Nephron progenitor cell (in vitro differentiated cells): ENCODE results near the gene RFTN1.

Source experiments
- DNase-seq: peaks from one replicate; pipeline ENCODE4 v3.0.0; 2021
- H3K27ac Mint-ChIP-seq: 2 replicates; pipeline ENCODE4 v1.8.0; 2021; ENCODE audit warnings: mild to moderate bottlenecking, moderate library complexity, mixed read lengths
- H3K27me3 Mint-ChIP-seq: 2 replicates; pipeline ENCODE4 v1.8.0; 2021; ENCODE audit warnings: mild to moderate bottlenecking, low read depth, mixed read lengths; ENCODE audit not compliant: poor library complexity
- H3K36me3 Mint-ChIP-seq: 2 replicates; pipeline ENCODE4 v1.8.0; 2021; ENCODE audit warnings: low read depth, mixed read lengths
- H3K4me1 Mint-ChIP-seq: 2 replicates; pipeline ENCODE4 v1.8.0; 2021; ENCODE audit warnings: mixed read lengths
- H3K4me3 Mint-ChIP-seq: 2 replicates; pipeline ENCODE4 v1.8.0; 2021; ENCODE audit warnings: mild to moderate bottlenecking, moderate library complexity, mixed read lengths
- H3K9me3 Mint-ChIP-seq: 2 replicates; pipeline ENCODE4 v1.8.0; 2021; ENCODE audit warnings: mild to moderate bottlenecking, moderate library complexity, mixed read lengths
- CTCF ChIP-seq: fragments of 200-600 bp; sonication (generic); IDR thresholded peaks from 2 replicates; pipeline ENCODE4 v1.5.0; 2021; ENCODE audit warnings: antibody characterized with exemption

RFTN1 gene

GRCh38 chr3:16378415-16378814 lies 135.1 kb downstream of the RFTN1 start:
- no peak overlapping the region for H3K27ac Mint-ChIP-seq
- no peak overlapping the region for H3K4me3 Mint-ChIP-seq
- DNase-seq = no peak
- peaks cover 42% of the 10 kb centered on the region for H3K4me1 Mint-ChIP-seq
- peaks cover 19% of the 10 kb centered on the region for H3K9me3 Mint-ChIP-seq
- H3K36me3 Mint-ChIP-seq = peaks cover 55% of the 10 kb centered on the region
- H3K27me3 Mint-ChIP-seq = no peaks in the 10 kb centered on the region
- TF ChIP-seq CTCF = no peak

- peaks cover 19% of the 10 kb centered on the region for H3K9me3 Mint-ChIP-seq
- peak overlapping the region; percentile 55 for H3K27ac Mint-ChIP-seq
- no peak for TF ChIP-seq CTCF
- H3K36me3 Mint-ChIP-seq = peaks cover 49% of the 10 kb centered on the region
- peaks cover 47% of the 10 kb centered on the region for H3K4me1 Mint-ChIP-seq
- H3K4me3 Mint-ChIP-seq = no peak overlapping the region
- no peaks in the 10 kb centered on the region for H3K27me3 Mint-ChIP-seq
- no peak for DNase-seq
Measured at GRCh38 chr3:16377847-16378302, 135.6 kb downstream of the RFTN1 start.

- Mint-ChIP-seq H3K27ac (no peak overlapping the region), H3K27me3 (no peaks in the 10 kb centered on the region), H3K36me3 (peaks cover 42% of the 10 kb centered on the region), H3K4me1 (peaks cover 54% of the 10 kb centered on the region), H3K4me3 (no peak overlapping the region), H3K9me3 (peaks cover 19% of the 10 kb centered on the region)
- DNase-seq = no peak
- TF ChIP-seq CTCF = no peak
Measured at GRCh38 chr3:16377196-16377595, 136.3 kb downstream of the RFTN1 start.

- H3K27ac Mint-ChIP-seq = peak overlapping the region; percentile 73
- no peak overlapping the region for H3K4me3 Mint-ChIP-seq
- peaks cover 19% of the 10 kb centered on the region for H3K9me3 Mint-ChIP-seq
- peaks cover 41% of the 10 kb centered on the region for H3K36me3 Mint-ChIP-seq
- H3K4me1 Mint-ChIP-seq = peaks cover 67% of the 10 kb centered on the region
- DNase-seq = no peak
- peaks cover 4% of the 10 kb centered on the region for H3K27me3 Mint-ChIP-seq
- TF ChIP-seq CTCF = no peak
Measured at GRCh38 chr3:16375891-16376290, 137.6 kb downstream of the RFTN1 start.

- Mint-ChIP-seq H3K9me3 (peaks cover 19% of the 10 kb centered on the region), H3K36me3 (peaks cover 45% of the 10 kb centered on the region), H3K4me1 (peaks cover 77% of the 10 kb centered on the region), H3K27ac (peak overlapping the region; percentile 93), H3K4me3 (no peak overlapping the region), H3K27me3 (peaks cover 4% of the 10 kb centered on the region)
- TF ChIP-seq CTCF = no peak
- DNase-seq = peak; percentile 21
Measured at GRCh38 chr3:16374935-16375245, 138.6 kb downstream of the RFTN1 start.

GRCh38 chr3:16374047-16374934 lies 139.2 kb downstream of the RFTN1 start:
- H3K4me1 Mint-ChIP-seq = peaks cover 83% of the 10 kb centered on the region
- peaks cover 4% of the 10 kb centered on the region for H3K27me3 Mint-ChIP-seq
- H3K36me3 Mint-ChIP-seq = peaks cover 43% of the 10 kb centered on the region
- peak; percentile 27 for DNase-seq
- H3K9me3 Mint-ChIP-seq = peaks cover 15% of the 10 kb centered on the region
- H3K27ac Mint-ChIP-seq = peak overlapping the region; percentile 23
- H3K4me3 Mint-ChIP-seq = no peak overlapping the region
- TF ChIP-seq CTCF = no peak
